Effector memory CD4-positive, alpha-beta T cell (primary cell): ENCODE data around the gene ADAMTS17.

Source experiments
- DNase-seq, 3 donors: peaks; one replicate each; pipeline ENCODE4 v3.0.0-alpha.2; 2020
- H3K27ac ChIP-seq: 2 replicates; pipeline ENCODE4 v1.7.0; 2013; ENCODE audit warnings: mild to moderate bottlenecking, low read length, moderate library complexity; ENCODE audit not compliant: insufficient read depth, poor library complexity, severe bottlenecking
- H3K27me3 ChIP-seq: replicated peaks from 2 replicates; pipeline ENCODE4 v1.7.0; 2013; ENCODE audit warnings: mild to moderate bottlenecking, low read length; ENCODE audit not compliant: insufficient read depth, control insufficient read depth, poor library complexity, severe bottlenecking
- H3K36me3 ChIP-seq: 2 replicates; pipeline ENCODE4 v1.7.0; 2013; ENCODE audit warnings: mild to moderate bottlenecking, low read length, moderate library complexity; ENCODE audit not compliant: control insufficient read depth, insufficient read depth
- H3K4me1 ChIP-seq: 2 replicates; pipeline ENCODE4 v1.7.0; 2013; ENCODE audit warnings: low read length, mild to moderate bottlenecking; ENCODE audit not compliant: control insufficient read depth, insufficient read depth, poor library complexity, severe bottlenecking
- H3K4me3 ChIP-seq: 2 replicates; pipeline ENCODE4 v1.7.0; 2013; ENCODE audit warnings: low read length, low read depth, mild to moderate bottlenecking; ENCODE audit not compliant: insufficient read depth, poor library complexity, severe bottlenecking
- H3K9me3 ChIP-seq: 2 replicates; pipeline ENCODE4 v1.7.0; 2013; ENCODE audit warnings: mild to moderate bottlenecking, low read length, moderate library complexity; ENCODE audit not compliant: control insufficient read depth
- total RNA-seq, 3 donors: gene quantifications; one replicate each; lab custom pipeline; 2026; lab: John Stamatoyannopoulos, UW

The ADAMTS17 gene, protein sequence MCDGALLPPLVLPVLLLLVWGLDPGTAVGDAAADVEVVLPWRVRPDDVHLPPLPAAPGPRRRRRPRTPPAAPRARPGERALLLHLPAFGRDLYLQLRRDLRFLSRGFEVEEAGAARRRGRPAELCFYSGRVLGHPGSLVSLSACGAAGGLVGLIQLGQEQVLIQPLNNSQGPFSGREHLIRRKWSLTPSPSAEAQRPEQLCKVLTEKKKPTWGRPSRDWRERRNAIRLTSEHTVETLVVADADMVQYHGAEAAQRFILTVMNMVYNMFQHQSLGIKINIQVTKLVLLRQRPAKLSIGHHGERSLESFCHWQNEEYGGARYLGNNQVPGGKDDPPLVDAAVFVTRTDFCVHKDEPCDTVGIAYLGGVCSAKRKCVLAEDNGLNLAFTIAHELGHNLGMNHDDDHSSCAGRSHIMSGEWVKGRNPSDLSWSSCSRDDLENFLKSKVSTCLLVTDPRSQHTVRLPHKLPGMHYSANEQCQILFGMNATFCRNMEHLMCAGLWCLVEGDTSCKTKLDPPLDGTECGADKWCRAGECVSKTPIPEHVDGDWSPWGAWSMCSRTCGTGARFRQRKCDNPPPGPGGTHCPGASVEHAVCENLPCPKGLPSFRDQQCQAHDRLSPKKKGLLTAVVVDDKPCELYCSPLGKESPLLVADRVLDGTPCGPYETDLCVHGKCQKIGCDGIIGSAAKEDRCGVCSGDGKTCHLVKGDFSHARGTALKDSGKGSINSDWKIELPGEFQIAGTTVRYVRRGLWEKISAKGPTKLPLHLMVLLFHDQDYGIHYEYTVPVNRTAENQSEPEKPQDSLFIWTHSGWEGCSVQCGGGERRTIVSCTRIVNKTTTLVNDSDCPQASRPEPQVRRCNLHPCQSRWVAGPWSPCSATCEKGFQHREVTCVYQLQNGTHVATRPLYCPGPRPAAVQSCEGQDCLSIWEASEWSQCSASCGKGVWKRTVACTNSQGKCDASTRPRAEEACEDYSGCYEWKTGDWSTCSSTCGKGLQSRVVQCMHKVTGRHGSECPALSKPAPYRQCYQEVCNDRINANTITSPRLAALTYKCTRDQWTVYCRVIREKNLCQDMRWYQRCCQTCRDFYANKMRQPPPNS
- 10.3 to 17.3 (median 16.5) reads per million in 3 donors for total RNA-seq

GRCh38 chr15:100341750-100342560 lies at the start of gene ADAMTS17:
Gene ADAMTS17, minus strand, starts transcription at chr15:100341975. Its CDS starts 76 bp downstream, at chr15:100341899.
- H3K27ac ChIP-seq, result peak within 1 kb of the TSS; percentile 66
- H3K4me3 ChIP-seq, result peak within 1 kb of the TSS; percentile 82
- H3K4me1 ChIP-seq, result peaks cover 9% of the 10 kb centered on the region
- H3K9me3 ChIP-seq, result no peaks in the 10 kb centered on the region
- peak; percentile 90 to 92 (median 91) for DNase-seq
- no peaks in the 10 kb centered on the region for H3K27me3 ChIP-seq
- H3K36me3 ChIP-seq, result no peaks in the 10 kb centered on the region

DNA sequence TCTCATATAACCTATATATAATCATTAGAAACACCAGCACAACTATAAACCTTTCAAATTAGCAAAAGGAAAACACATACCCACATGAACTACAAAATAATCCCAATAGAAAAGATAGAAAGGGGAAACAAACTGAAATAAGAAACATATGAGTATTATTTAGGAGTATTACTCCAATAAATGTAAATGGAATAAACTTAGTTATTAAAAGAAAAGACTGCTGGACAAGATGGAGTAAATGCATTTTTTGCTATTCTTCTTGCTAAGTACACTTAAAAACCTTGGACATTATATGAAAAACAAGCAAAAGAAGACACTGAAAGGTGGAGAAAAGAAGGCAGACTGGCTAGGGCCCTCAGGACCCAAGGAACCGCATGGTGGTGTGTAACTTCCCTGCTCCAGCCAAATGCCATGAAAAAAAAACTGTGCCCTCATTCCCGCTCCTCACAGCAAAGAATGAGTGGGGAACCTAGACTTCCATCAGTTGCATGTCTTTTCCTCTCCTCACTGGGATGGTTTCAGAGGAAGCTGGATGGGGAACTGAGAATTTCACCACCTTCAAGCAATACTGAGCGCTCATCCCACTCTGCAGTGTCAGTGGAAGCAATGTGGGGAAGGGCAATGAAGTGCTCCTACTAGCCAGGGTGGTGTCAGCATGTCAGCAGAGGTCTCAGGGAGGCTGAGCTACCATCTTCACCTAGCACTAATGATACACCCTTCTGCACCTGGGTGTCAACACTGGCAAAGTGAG lies 43.7 kb upstream of the ADAMTS17 start:
- Histone ChIP-seq H3K9me3 (no peaks in the 10 kb centered on the region), H3K27me3 (no peaks in the 10 kb centered on the region), H3K4me3 (no peak overlapping the region), H3K4me1 (no peaks in the 10 kb centered on the region), H3K27ac (no peak overlapping the region), H3K36me3 (no peaks in the 10 kb centered on the region)
- DNase-seq, result no peak

GRCh38 chr15:100384108-100384410 lies 42.3 kb upstream of the ADAMTS17 start:
- H3K36me3 ChIP-seq, result no peaks in the 10 kb centered on the region
- H3K27ac ChIP-seq, result no peak overlapping the region
- no peak for DNase-seq
- H3K9me3 ChIP-seq, result no peaks in the 10 kb centered on the region
- peaks cover under 1% of the 10 kb centered on the region for H3K27me3 ChIP-seq
- H3K4me3 ChIP-seq, result no peak overlapping the region
- H3K4me1 ChIP-seq, result no peaks in the 10 kb centered on the region

- no peaks in the 10 kb centered on the region for H3K9me3 ChIP-seq
- H3K4me3 ChIP-seq, result no peak overlapping the region
- no peaks in the 10 kb centered on the region for H3K4me1 ChIP-seq
- H3K27me3 ChIP-seq, result peaks cover 3% of the 10 kb centered on the region
- no peaks in the 10 kb centered on the region for H3K36me3 ChIP-seq
- no peak for DNase-seq
- H3K27ac ChIP-seq, result no peak overlapping the region
Measured at GRCh38 chr15:100383302-100384107, 41.7 kb upstream of the ADAMTS17 start.

- H3K4me3 ChIP-seq, result no peak overlapping the region
- H3K36me3 ChIP-seq, result no peaks in the 10 kb centered on the region
- peaks cover 5% of the 10 kb centered on the region for H3K27me3 ChIP-seq
- DNase-seq, result no peak
- H3K27ac ChIP-seq, result no peak overlapping the region
- no peaks in the 10 kb centered on the region for H3K9me3 ChIP-seq
- peaks cover 7% of the 10 kb centered on the region for H3K4me1 ChIP-seq
Measured at GRCh38 chr15:100373942-100374341, 32.2 kb upstream of the ADAMTS17 start.

DNA sequence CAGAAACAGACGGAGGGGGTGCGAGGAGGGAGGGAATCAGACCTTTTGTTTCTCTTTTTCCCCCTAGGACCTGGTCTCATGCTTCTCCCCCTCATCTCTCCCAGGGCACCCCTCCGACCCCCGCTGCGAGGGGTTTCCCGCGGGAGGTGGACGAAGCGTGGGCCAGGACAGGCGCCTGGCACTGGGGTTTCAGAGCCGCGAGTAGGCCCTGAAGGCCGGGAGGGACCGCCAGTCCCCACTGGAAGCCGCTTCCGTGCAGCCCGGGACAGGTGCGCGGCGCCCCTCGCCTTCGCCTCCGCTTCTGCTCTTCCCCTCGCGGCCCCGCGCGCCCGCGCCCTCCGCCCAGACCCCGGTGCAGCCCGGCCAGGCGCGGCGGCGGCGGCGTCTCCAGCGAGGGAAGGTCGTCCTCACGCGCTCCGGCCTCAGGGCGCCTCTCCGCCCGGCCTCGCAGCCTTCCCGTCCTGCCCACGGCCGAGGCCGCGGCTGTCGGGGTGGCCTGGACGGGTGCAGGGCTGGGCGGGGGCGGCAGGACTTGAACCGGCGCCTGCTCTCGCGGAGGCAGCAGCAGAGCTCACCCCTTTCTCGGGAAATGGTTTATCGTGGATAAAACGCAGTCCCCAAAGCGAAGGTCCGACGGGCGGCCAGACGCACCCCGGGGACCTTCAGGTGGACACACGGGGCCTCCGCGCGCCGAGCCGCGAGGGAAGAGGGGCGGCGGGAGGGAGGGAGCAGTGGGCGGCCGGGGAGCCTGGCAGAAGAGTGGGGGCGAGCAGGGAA lies 31.5 kb upstream of the ADAMTS17 start:
- DNase-seq, result no peak
- peaks cover 4% of the 10 kb centered on the region for H3K27me3 ChIP-seq
- H3K27ac ChIP-seq, result no peak overlapping the region
- H3K4me1 ChIP-seq, result peaks cover 7% of the 10 kb centered on the region
- no peaks in the 10 kb centered on the region for H3K9me3 ChIP-seq
- H3K4me3 ChIP-seq, result no peak overlapping the region
- no peaks in the 10 kb centered on the region for H3K36me3 ChIP-seq

DNA sequence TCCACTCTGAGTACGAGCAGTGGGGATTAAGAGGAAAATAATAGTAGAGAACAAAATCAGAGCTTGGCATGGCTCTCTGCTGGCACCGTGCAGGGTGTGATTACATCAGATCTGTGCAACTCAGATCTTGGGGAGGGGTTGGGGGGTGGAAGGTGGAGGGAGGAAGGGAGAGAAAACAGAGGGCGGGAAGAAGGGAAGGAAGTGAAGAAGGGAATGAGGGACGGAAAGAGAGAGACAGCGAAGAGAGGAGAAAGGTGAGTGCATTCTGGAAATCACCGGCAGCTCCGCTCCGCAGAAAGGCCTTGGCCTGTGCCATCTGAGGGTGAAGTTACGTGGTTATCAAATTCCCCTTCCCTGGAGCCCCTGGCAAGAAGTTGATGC lies 31.0 kb upstream of the ADAMTS17 start:
- Histone ChIP-seq H3K27me3 (peaks cover 4% of the 10 kb centered on the region), H3K36me3 (no peaks in the 10 kb centered on the region), H3K4me3 (no peak overlapping the region), H3K4me1 (peaks cover 7% of the 10 kb centered on the region), H3K9me3 (no peaks in the 10 kb centered on the region), H3K27ac (no peak overlapping the region)
- DNase-seq, result no peak

DNA sequence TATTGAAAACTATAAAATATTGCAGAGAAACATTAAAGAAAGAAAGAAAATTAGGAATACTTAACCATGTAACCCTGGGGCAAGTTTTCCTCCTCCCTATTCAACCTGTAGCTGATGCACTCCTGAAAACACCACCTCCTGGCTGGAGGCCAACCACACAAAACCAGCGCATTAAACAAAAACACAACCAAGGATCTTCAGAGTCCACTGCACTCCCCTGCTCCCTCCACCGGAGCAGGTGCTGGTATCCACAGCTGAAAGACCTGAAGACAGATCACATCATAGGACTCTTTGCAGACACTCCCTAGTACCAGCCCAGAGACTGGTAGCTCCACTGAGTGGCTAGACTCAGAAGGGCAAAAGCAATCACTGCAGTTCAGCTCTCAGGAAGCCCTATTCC lies 13.6 kb upstream of the ADAMTS17 start:
- no peak overlapping the region for H3K27ac ChIP-seq
- H3K27me3 ChIP-seq, result peaks cover 15% of the 10 kb centered on the region
- no peak overlapping the region for H3K4me3 ChIP-seq
- no peak for DNase-seq
- H3K4me1 ChIP-seq, result no peaks in the 10 kb centered on the region
- H3K36me3 ChIP-seq, result no peaks in the 10 kb centered on the region
- H3K9me3 ChIP-seq, result no peaks in the 10 kb centered on the region
